HEK293 (cell line): ENCODE measurements around the gene EIF4G3.

ENCODE experiments used
- BCL6B ChIP-seq: fragments of 450-650 bp; formaldehyde crosslinking; IDR thresholded peaks from 2 replicates; pipeline ENCODE4 v1.5.1; 2017; ENCODE audit warnings: missing biosample characterization, missing genetic modification characterization
- CTCF ChIP-seq: fragments of 450-650 bp; formaldehyde crosslinking; IDR thresholded peaks from 2 replicates; pipeline ENCODE4 v1.5.1; 2016; ENCODE audit warnings: missing biosample characterization, missing genetic modification characterization
- KLF17 ChIP-seq: fragments of 450-650 bp; formaldehyde crosslinking; IDR thresholded peaks from 2 replicates; pipeline ENCODE4 v1.5.1; 2016; ENCODE audit warnings: missing biosample characterization, missing genetic modification characterization
- KLF7 ChIP-seq: fragments of 450-650 bp; formaldehyde crosslinking; IDR thresholded peaks from 2 replicates; pipeline ENCODE4 v1.5.1; 2016; ENCODE audit warnings: missing biosample characterization, missing genetic modification characterization, borderline replicate concordance
- SP2 ChIP-seq: fragments of 450-650 bp; formaldehyde crosslinking; IDR thresholded peaks from 2 replicates; pipeline ENCODE4 v1.5.1; 2016; ENCODE audit warnings: missing biosample characterization, missing genetic modification characterization
- ZNF19 ChIP-seq: fragments of 450-650 bp; formaldehyde crosslinking; IDR thresholded peaks from 2 replicates; pipeline ENCODE4; 2016; ENCODE audit warnings: missing biosample characterization, missing genetic modification characterization, low read depth
- ZNF398 ChIP-seq: fragments of 450-650 bp; formaldehyde crosslinking; IDR thresholded peaks from 2 replicates; pipeline ENCODE4 v1.5.1; 2017; ENCODE audit warnings: missing biosample characterization, missing genetic modification characterization
- ZNF521 ChIP-seq: fragments of 450-650 bp; formaldehyde crosslinking; IDR thresholded peaks from 2 replicates; pipeline ENCODE4 v1.5.1; 2017; ENCODE audit warnings: missing biosample characterization, mild to moderate bottlenecking, missing genetic modification characterization
- ZNF549 ChIP-seq: fragments of 450-650 bp; IDR thresholded peaks from 2 replicates; pipeline ENCODE4 v1.5.1; 2018; ENCODE audit warnings: missing biosample characterization, missing genetic modification characterization, mild to moderate bottlenecking, inconsistent platforms, moderate library complexity
- ZNF558 ChIP-seq: fragments of 450-650 bp; formaldehyde crosslinking; IDR thresholded peaks from 2 replicates; pipeline ENCODE4 v1.5.1; 2016; ENCODE audit warnings: missing biosample characterization, missing genetic modification characterization
- ZNF670 ChIP-seq: fragments of 450-650 bp; formaldehyde crosslinking; IDR thresholded peaks from 2 replicates; pipeline ENCODE4 v1.5.1; 2016; ENCODE audit warnings: missing biosample characterization, missing genetic modification characterization, low read depth
- ZNF692 ChIP-seq: fragments of 450-650 bp; formaldehyde crosslinking; IDR thresholded peaks from 2 replicates; pipeline ENCODE4 v1.5.1; 2016; ENCODE audit warnings: missing biosample characterization, missing genetic modification characterization
- ZNF704 ChIP-seq: fragments of 450-650 bp; formaldehyde crosslinking; IDR thresholded peaks from 2 replicates; pipeline ENCODE4 v1.5.1; 2016; ENCODE audit warnings: missing biosample characterization, missing genetic modification characterization

GRCh38 chr1:21028520-21029145, 148.1 kb downstream of the EIF4G3 start:
- TF ChIP-seq BCL6B (tag by site-specific recombination) (no peak), SP2 (tag by site-specific recombination) (no peak), ZNF19 (tag by site-specific recombination) (no peak), ZNF704 (no peak), KLF7 (tag by site-specific recombination) (no peak), ZNF521 (tag by site-specific recombination) (no peak), CTCF (tag by site-specific recombination) (no peak), ZNF670 (tag by site-specific recombination) (no peak), ZNF692 (tag by site-specific recombination) (no peak), ZNF549 (tag by site-specific recombination) (no peak), ZNF398 (no peak), KLF17 (tag by site-specific recombination) (no peak), ZNF558 (tag by site-specific recombination) (no peak)
